HEK293 (cell line): ENCODE measurements around the gene LRP1B.

Experiments used
- CTCF ChIP-seq: fragments of 450-650 bp; formaldehyde crosslinking; IDR thresholded peaks from 2 replicates; pipeline ENCODE4 v1.5.1; 2016; ENCODE audit warnings: missing biosample characterization, missing genetic modification characterization
- ZBTB1 ChIP-seq: fragments of 450-650 bp; formaldehyde crosslinking; IDR thresholded peaks from 2 replicates; pipeline ENCODE4 v1.5.1; 2016; ENCODE audit warnings: missing biosample characterization, missing genetic modification characterization
- ZNF138 ChIP-seq: fragments of 450-650 bp; formaldehyde crosslinking; IDR thresholded peaks from 2 replicates; pipeline ENCODE4 v1.5.1; 2016; ENCODE audit warnings: missing biosample characterization, missing genetic modification characterization, borderline replicate concordance
- ZNF639 ChIP-seq: fragments of 450-650 bp; formaldehyde crosslinking; IDR thresholded peaks from 2 replicates; pipeline ENCODE4 v1.5.1; 2016; ENCODE audit warnings: missing biosample characterization, missing genetic modification characterization
- ZNF830 ChIP-seq: fragments of 450-650 bp; IDR thresholded peaks from 2 replicates; pipeline ENCODE4 v1.5.0; 2018; ENCODE audit warnings: missing biosample characterization, missing genetic modification characterization, low read depth, mild to moderate bottlenecking, moderate library complexity

GRCh38 chr2:141728886-141729285 lies 401.9 kb downstream of the LRP1B start:
- TF ChIP-seq ZNF138 (tag by site-specific recombination) (no peak), ZBTB1 (tag by site-specific recombination) (no peak), ZNF830 (tag by site-specific recombination) (no peak), CTCF (tag by site-specific recombination) (no peak), ZNF639 (tag by site-specific recombination) (no peak)
